ENCODE data around the gene TMPRSS15. TPM values are rescaled to one million over a fixed set of nuclear protein-coding genes. Genes with fewer than 3 reads are reported as not detected.

Gene TMPRSS15
- total and polyA plus RNA-seq, 12 donors: 0.06 TPM; not detected in 11

- H3K9me3 ChIP-seq: no peaks in the 10 kb centered on the region
- H3K4me3 ChIP-seq: no peak overlapping the region
- no peak for DNase-seq
- peaks cover 0 to 11% (median 0%) of the 10 kb centered on the region in 7 donors for H3K27me3 ChIP-seq
- intact Hi-C loops (cut with DNase I): loop anchor here in 1 of 10 donors (10.0 kb wide), 1 partner anchor 75 kb away; no protein-coding TSS in a partner anchor
- TF ChIP-seq CTCF (IDR thresholded peaks at IDR 0.05): no peak
- H3K4me1 ChIP-seq: no peaks in the 10 kb centered on the region
- no peak overlapping the region for H3K27ac ChIP-seq
- 69 to 80% methylated on average over 2 of the region's 2 CpGs for WGBS, 2 donors
- ATAC-seq: no peak
- H3K36me3 ChIP-seq: no peaks in the 10 kb centered on the region
These were observed 113.7 kb downstream of the TMPRSS15 start for GRCh38 chr21:18289876-18290275.

GRCh38 chr21:18285379-18285778 is 118.2 kb downstream of the TMPRSS15 start:
- DNase-seq: no peak
- no peaks in the 10 kb centered on the region for H3K4me1 ChIP-seq
- no peaks in the 10 kb centered on the region for H3K36me3 ChIP-seq
- H3K4me3 ChIP-seq: no peak overlapping the region
- no peaks in the 10 kb centered on the region for H3K27me3 ChIP-seq
- WGBS, 2 donors: 80 to 84% methylated on average over 4 of the region's 4 CpGs
- ATAC-seq: no peak
- no peak overlapping the region for H3K27ac ChIP-seq
- no peak for TF ChIP-seq CTCF (IDR thresholded peaks at IDR 0.05)
- intact Hi-C loops (cut with DNase I): no loop called here
- peaks cover 0 to 4% (median 0%) of the 10 kb centered on the region in 11 donors for H3K9me3 ChIP-seq

GRCh38 chr21:18275781-18276180 is 127.8 kb downstream of the TMPRSS15 start:
- Histone ChIP-seq H3K4me3 (no peak overlapping the region), H3K27ac (no peak overlapping the region), H3K27me3 (no peaks in the 10 kb centered on the region), H3K9me3 (peaks cover 0 to 5% (median 0%) of the 10 kb centered on the region in 11 donors), H3K36me3 (no peaks in the 10 kb centered on the region), H3K4me1 (no peaks in the 10 kb centered on the region)
- DNase-seq (no peak), ATAC-seq (no peak)
- intact Hi-C loops (cut with DNase I): no loop called here
- WGBS, 2 donors: 60 to 61% methylated on average over 3 of the region's 3 CpGs
- TF ChIP-seq CTCF (IDR thresholded peaks at IDR 0.05): no peak

- intact Hi-C loops (cut with DNase I): no loop called here
- no peaks in the 10 kb centered on the region for H3K9me3 ChIP-seq
- H3K27me3 ChIP-seq: no peaks in the 10 kb centered on the region
- no peaks in the 10 kb centered on the region for H3K4me1 ChIP-seq
- no peak overlapping the region for H3K27ac ChIP-seq
- no peaks in the 10 kb centered on the region for H3K36me3 ChIP-seq
- WGBS, 2 donors: 77 to 79% methylated on average over 5 of the region's 5 CpGs
- no peak overlapping the region for H3K4me3 ChIP-seq
- TF ChIP-seq CTCF (IDR thresholded peaks at IDR 0.05): no peak
- DNase-seq (no peak), ATAC-seq (no peak)
These were observed 129.2 kb downstream of the TMPRSS15 start for GRCh38 chr21:18274370-18274769.

Measured in heart right ventricle (tissue), 16 donors.